HPDE6-E6E7 (cell line): Measurements from ENCODE around the gene UBAC1.
A peak's percentile ranks its signal among the peaks of the same experiment; 100 is the strongest.

ENCODE experiments used
- DNase-seq: peaks from one replicate; pipeline ENCODE4 v3.0.0; 2011; ENCODE audit warnings: missing footprints; ENCODE audit errors: extremely low spot score

Gene UBAC1

GRCh38 chr9:135941288-135941995, 19.7 kb downstream of the UBAC1 start:
- no peak for DNase-seq

GRCh38 chr9:135939351-135940265, 21.6 kb downstream of the UBAC1 start:
- DNase-seq, result no peak

GRCh38 chr9:135937521-135938489, 23.4 kb downstream of the UBAC1 start:
- DNase-seq, result no peak

GRCh38 chr9:135933114-135933513, 28.1 kb downstream of the UBAC1 start:
- DNase-seq, result no peak

GRCh38 chr9:135932656-135933055, 28.5 kb downstream of the UBAC1 start:
- no peak for DNase-seq

GRCh38 chr9:135931349-135931820, 29.8 kb downstream of the UBAC1 start:
- no peak for DNase-seq

- DNase-seq, result no peak
These were observed 30.5 kb downstream of the UBAC1 start for GRCh38 chr9:135930446-135931345.

- no peak for DNase-seq
These were observed 31.3 kb downstream of the UBAC1 start for GRCh38 chr9:135929656-135930445.

- DNase-seq, result no peak
These were observed 32.2 kb downstream of the UBAC1 start for GRCh38 chr9:135928731-135929655.

GRCh38 chr9:135928074-135928730, 33.0 kb downstream of the UBAC1 start:
- DNase-seq, result no peak

GRCh38 chr9:135927195-135928013, 33.8 kb downstream of the UBAC1 start:
- DNase-seq, result no peak

- peak; percentile 85 for DNase-seq
These were observed 34.6 kb downstream of the UBAC1 start for GRCh38 chr9:135926402-135927194.

GRCh38 chr9:135925496-135926133, 35.6 kb downstream of the UBAC1 start:
- no peak for DNase-seq

- no peak for DNase-seq
These were observed 36.4 kb downstream of the UBAC1 start for GRCh38 chr9:135924628-135925338.

GRCh38 chr9:135923508-135923907, 37.7 kb downstream of the UBAC1 start:
- no peak for DNase-seq
